Activated CD4-positive, CD25-positive, alpha-beta regulatory T cell treated with anti-CD3 and anti-CD28 coated beads, Interleukin-2, amount 50 U/mL, for 24 hours (primary cell): ENCODE data around the gene B3GNT2.
"Not testable (repeated sequence)": the region's sequence is repeated elsewhere in the genome, so short reads cannot be mapped to it uniquely, and the experiment has no call there.

Source experiments
- ATAC-seq, 2 donors: fragments of 150-1000 bp; cut with Tn5 transposase; one replicate each; pipeline ENCODE4 v1.10.0; 2021; ENCODE audit warnings: mild to moderate bottlenecking in 1 of 2, moderate library complexity in 1 of 2

B3GNT2 gene

DNA sequence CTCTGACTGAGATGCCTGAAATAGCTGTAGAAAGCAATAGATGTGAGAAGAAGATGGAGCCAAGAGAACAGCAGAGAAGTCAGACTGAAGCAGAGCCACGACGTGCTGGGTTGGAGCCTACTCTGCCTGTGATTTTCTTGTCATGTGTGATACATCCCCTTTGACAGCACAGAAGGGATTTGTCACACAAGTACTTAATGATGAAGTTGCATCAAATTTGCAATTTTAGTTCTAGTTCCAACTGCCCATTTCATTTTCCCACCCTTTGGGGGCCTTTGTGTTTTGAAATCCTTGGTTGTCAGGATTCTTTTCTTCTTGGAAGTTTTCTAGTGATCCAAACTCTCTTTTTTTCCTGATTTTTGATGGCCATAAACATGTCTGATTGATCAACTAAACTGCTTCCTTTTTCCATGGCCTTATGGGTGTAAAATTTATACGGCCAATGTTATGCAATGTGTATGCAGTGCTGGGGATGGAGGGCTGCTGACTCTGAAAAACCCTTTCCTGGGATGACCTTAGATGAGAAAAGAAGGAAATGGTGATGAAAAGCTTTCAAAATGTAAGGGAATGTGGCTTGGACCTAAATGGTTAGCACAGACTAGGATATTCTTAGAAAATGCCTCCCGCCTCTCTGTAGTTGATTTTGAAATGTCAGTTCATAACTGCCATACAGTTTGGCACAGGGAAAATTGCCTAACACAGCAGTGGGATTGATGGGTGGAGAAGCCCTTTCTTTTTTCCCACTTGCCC lies 9.6 kb upstream of the B3GNT2 start:
- no peak for ATAC-seq

DNA sequence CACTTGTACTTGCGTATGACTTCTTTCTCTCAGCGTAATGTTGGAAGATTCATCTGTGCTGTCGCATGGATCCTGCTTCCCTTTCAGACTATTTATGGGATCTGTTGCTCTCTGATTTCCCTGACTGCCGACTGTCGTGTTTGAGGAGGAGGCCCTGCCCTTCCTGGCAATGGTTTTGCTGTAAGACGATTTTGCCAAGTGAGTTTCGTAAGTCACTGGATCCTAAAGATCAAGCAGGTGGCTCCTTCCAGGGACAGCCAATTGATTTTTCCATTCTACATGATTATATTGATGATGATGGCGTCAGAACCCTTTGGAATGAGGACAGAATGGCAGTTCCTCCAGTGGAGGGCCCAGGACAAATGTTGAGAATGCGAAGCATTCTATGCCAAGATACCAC lies 8.7 kb upstream of the B3GNT2 start:
- no peak for ATAC-seq

DNA sequence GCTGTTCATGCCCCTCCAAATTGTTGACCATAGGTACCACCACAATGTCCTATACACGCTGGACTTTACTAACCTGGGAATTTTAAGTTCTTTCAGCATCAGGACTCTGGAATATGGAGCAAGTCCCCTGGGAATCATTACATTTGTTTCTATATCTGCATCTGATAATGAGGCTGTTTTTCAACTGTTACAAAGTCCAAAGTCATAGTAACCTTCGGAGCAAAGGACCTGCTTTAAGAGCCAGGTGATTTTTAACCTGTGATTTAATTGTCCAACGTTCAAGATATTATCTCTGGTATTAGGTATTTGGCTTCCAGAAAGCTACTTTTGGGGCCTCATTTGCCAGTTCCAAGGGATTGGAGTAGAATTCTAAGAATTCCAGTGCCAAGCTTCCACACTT lies 7.5 kb upstream of the B3GNT2 start:
- no peak for ATAC-seq

DNA sequence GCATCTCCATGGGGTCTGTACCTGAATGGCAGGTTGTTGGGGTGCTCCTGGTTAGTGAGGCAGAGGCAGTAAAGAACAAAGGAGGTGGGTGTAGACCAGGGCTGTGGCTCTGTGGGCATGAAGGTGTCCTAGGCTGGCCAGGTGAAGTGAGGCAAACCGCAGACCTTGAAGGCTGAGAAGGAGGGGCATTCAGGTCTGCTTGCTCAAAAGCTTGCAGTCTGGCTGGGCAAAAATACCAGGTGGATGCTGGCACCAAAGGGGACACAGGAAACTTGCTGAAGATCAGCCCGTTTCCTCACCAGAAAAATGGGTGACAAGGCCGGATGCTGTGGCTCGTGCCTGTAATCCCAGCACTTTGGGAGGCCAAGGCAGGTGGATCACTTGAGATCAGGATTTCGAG lies 6.7 kb upstream of the B3GNT2 start:
- no peak for ATAC-seq

DNA sequence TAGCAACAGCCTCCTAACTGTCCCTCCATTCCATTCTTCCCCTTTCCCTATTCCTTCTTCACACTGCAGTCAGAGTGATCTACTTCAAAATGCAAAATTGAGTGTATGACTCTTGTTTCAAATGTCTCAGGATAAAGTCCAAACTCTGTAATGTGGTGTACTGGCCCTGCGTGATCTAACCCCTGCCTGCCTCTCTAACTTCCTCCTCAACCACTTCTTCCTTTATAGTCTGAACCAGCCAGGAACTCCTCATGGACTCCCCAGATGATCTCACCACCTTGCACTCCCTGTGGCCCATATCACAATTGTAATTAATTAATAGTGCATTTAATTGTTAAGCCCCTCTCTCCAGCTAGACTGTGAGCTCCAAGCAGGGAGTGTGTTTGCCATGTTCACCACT lies 3.1 kb upstream of the B3GNT2 start:
- no peak for ATAC-seq

DNA sequence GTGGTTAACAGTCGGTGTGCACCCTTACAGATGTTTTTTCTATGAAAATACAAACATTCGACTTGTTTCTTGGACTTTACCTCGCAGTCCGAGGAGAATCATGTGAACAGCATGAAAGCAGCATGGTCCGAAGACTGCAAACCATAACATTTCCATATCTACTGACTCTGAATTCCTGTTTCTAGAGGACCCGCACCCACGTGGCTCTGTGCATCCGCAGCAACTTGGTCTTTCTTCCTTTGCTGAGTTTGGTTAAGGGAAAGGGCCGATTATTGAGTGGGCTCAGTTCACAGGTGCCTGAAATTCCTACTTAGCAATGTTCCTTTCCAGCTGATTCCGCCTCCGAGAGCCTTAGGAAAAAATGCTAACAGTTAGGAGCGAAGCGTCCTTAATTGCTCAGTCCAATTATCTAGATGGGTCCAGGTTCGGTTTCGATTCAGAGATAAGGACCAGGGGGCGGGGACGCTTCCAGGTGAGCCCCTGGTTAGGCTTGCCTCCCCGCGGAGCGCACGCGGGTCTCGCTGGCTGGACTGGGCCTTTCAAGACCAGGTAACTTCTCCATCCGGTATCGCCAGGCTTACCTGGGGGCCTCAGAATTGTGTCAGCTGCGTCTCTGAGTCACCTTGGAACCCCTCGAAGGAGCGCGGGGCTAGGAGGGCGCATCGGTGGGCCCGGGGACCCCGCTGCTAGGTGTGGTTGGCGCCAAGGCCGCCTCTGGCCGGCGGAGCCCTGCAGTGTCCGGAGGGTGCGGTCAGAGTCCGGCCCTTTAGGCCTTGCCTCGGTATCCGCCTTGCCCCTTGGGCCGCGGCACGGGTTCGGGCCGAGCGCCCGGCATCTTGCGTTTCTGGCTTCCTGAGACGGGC lies 1.1 kb upstream of the B3GNT2 start:
- ATAC-seq: no peak

DNA sequence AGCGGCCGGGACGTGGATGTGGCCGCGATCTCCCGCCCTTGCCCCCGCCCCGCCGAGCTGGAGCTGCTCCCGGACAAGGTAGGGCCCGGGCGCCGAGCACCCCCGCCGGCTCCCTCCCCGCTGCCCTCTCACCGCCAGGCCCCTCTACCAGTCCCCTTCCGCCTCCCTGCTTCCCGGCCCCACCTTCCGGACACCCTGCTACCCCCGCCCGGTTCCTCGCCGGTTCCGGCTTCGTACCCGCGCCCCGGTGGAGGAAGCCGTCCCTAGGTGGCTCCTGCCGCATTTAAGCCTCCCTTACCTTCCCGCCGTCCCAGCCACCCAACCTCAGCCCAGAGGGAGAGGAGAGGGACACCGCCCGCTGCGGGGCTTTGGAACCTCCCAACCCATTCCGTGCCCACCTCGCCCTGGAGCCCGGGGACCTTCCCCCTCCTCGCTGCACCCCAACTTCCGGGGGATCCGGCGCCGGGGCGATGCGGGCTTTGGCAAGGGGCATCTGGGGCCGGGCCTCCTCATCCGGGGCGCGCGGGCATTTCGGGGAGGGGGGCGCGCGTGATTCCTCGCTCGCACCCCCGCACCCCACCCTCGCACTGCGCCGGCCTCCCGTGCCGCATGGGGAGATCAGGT lies 475 bp downstream of the B3GNT2 start:
- ATAC-seq: peak; percentile 36 to 42

DNA sequence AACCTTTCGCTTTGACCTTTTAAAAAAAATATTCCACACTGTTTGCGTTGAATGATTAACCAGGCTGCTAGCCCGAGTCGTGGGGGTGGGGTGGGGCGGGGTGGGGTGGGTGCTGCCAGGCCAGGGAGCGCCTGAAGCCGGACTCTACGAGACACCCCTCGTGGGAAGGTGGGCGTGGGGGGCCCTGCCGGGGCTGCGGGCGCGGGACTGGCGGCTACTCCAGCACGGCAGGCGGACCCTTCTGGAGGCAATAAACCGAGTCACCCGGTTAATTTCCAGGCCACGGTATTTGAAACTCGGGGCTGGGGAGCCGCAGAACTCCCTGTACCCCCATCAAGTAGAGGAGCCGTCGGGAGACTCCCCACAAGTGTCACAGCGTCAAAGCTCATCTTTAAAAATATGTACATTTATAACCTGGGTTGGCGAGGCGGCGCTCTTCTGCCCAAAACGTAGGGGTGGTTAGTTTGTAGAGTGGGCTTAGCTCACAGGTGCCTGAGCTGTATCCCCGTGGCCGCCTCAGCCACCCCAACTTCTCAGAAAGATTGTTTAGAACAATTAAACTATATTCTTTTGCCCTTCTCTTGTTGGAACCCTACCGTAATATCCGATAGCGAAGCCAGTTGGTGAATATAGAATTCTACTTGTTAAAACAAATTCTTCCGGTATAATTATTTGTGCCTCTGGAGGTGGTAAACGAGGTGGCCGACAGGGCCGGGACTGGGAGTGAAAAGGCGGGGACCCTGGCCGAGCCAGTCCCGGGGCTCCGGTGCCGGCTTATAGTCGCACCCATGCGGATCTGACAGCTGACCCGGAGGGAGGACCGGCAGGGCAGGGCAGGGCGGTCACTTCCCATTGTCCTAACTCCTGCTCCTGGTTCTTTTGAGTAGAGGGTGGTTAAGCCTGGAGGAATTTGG lies 1.4 kb downstream of the B3GNT2 start:
- peak in 1 of 2 donors; percentile 8 for ATAC-seq

DNA sequence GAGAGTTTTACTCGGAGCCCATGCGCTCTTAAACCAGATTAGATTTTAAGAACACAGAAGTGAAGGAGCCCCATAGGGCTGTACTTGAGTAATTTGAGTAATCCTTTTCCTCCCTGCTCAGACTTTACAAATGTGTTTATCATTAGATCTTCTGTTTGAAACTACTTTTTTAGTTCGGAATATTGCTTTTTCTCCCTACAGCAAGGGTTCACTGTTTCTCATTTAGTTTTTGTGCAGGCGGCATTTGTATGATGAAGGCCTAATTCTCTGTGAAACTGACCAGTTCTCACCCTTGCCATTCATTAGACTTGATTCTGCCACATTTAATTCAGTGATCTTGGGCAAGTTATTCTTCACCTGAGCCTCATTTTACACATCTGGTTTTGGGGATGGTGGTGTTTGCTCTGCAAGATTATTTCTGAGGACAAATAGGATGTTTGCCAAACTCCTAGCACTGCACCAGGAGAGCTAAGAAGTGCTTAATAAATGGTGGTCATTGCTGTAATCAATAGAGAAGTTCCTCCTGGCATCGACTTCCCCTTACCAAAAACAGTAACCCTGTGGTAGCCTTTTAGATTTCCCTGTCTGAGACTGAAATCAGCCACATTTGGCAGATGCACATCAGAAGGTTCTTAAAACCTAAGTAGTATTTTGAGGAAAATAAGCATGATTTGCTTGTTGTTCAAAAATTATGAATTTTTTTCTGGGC lies 2.2 kb downstream of the B3GNT2 start:
- no peak for ATAC-seq

DNA sequence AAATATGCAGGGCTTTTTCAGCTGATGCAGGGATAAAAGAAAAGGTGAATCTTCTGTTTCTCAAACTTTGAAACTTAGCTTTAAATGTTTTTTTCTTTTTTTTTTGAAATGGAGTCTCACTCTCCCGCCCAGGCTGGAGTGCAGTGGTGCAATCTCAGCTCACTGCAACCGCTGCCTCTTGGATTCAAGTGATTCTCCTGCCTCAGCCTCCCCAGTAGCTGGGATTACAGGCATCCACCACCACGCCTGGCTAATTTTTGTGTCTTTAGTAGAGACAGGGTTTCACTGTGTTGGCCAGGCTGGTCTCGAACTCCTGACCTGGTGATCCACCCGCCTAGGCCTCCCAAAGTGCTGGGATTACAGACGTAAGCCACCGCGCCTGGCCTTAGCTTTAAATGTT lies 2.9 kb downstream of the B3GNT2 start:
- ATAC-seq: not testable (repeated sequence)

DNA sequence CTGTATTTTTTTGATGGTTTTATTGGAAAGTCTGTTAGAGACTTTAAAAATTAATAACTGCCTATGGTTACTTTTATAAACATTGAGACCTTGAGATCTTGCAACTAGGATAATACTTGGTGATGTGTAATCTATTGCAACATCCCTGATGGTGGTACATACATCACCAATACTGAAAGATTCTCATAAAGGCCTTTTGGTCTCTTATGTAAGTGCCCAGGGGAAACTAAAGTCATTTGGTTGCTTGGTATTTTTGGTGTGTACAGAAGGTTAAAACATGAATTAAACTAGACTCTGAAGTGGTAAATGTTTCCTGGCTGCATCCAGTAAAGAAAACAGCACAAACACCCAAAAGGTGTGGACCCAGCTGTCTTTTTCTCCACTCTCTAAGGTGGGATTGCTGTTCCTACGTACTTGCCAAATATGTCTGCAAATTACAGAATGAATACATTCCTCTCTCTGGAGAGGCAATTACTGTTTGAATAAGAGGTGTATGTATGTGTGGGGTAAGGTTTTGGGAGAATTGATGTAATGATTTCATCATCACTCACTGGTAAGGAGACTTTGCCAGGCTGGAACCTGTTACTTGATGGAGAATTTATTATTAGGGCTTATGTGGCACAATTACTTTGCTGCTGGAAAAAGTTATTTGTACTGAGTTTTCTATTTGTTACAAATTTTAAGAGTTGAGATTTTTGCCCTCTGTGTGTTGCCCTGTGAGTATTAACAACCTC lies 3.6 kb downstream of the B3GNT2 start:
- no peak for ATAC-seq

DNA sequence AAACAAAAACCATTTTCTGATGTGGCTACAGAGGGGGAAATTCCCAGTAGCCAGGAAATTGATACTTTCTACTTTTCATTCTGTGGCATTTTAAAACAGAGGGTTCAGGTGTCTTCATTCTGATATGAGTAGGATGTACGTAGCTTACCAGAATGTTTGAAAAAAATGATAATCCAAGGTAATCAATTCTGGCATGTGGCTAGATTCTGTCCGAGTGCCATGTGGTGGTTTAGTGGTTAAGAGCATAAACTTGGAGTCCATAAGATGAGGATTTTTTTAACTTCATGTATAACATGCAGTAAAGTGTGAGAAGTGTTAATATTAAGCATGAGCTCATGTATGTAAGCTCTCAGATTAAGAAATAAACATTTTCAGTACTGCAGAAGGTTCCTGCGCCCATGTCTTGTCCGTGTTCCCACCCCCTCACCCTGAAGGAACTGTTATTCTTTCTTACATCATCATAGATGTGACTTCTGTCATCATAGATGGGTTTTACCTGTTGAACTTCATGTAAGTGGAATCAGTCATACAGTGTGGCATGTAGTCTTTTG lies 4.5 kb downstream of the B3GNT2 start:
- peak; percentile 6 to 14 for ATAC-seq

DNA sequence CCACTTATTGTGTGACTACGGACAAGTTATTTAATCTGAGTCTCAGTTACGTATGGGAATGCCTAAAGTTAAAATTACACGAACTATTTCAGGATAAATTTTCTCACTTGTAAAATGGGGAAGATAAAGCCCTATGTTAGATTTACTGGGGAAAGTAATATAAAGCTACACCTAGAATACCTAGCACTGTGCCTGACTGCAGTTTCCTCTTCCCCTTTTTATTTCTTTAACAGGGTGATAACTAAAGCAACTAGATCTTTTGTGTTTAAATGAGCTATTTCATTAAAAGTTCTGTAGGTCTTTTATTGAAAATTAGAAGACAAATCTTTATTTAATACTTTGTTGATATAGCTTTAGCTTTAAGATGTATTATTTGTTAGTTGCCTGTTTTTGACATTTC lies 5.0 kb downstream of the B3GNT2 start:
- ATAC-seq: no peak

DNA sequence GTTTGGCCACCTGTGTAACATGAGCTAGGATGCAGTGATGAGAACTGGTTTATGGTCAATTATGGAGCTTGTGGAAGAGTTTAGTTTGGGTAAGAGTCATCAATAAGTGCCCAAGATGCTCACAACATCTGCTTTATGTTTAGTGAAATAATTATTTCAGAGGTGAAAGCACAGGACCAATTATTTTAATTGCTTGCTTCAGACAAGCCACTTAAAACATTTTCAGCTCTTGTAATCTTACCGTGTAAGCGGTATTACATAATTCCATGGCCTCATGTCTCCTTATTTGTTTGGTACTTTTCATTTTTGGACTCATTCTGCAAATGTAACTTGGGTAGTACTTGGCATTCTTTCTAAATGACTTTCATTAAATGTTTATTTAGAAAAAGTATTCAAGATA lies 5.4 kb downstream of the B3GNT2 start:
- no peak for ATAC-seq

DNA sequence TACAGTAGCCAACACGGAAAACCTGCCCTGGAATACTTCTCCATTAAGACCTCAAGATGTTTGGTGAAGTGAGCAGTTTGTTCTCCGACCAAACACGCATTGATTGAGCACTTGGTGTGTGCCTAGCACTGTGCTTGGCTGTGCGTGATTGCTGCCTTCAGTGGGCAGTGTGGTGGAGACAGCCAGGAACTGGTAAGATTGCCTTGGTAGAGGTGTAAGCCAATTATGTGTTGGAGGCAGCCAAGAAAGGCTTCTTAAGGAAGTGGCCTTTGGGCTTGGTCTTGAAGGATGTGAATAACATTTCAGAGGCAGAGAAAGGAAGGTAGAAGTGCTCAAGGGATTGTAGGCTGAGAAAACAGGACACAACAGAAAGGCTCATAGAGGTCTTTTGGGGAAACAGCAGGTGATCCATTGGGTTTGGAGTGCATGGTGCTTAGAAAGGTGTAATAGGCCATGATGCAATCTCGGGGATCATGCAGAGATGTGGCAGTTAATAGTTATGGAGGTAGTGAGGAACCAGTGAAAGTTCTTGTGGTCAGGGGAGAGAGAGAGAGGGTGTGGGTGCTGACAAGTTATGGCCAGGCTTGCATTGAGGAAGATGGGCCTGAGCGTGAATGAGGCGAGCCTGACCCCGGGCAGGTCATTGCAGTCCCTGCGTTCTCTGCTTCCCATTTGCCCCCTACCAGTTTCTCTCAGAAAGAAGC lies 6.3 kb downstream of the B3GNT2 start:
- no peak for ATAC-seq

DNA sequence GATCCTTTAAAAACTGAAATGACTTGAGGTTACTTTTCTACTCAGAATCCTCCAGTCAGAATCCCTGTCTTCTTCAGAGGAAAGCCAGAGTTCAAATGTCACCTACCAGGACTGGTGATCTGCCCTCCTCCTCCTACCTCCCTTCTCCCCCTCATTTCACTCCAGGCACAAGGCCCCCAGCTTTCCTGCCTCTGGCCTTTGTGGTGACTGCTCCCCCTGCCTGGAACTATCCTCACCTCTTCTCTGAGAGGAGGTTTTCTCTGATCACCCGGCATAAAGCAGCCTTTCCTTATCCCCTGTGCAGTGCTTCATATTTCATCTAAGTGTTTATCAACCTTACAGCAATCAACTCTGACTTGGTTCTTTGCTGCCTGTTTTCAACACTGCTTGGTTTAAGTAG lies 6.8 kb downstream of the B3GNT2 start:
- no peak for ATAC-seq

DNA sequence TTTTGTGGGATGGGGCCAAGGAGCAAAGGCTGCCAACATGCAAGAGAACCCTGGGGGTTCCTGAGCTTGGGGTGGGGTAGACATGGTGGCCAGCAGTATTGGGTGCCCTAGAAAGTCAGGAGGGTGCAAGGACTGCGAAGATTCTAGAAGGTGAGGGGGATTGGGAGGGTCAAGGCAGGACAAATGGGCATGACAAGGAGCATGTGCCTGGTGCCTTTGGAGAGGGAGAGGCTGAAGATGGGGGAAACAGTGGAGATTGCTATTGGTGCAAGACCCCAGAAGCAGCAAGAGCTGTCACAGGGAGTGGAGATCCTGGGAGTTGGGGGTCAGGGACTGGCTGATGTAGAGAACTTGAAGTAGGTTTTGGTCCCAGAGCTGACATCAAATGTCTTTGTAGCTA lies 7.5 kb downstream of the B3GNT2 start:
- no peak for ATAC-seq

DNA sequence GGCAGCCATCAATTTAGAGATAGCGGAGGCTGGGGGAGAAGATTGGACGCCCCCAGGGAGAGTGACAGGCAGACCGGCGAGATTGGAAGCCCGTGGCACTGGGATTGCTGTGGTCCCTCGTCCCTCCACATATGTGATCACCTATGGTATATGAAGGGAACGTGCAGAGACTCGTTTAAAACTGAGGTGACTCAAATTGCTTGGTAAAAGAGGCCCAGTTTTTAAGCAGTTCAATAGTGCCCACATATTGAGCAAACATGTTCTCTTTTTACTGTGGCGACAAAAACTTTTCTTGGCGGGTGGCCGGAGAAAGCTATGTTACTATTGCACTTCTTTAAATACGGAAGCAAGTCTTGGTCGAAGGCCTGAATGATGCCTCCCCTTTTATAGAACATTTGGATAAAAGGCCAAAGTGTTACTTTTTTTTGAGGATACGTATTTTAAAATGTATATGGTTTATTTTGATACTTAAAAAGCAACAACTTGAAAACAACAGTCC lies 9.1 kb downstream of the B3GNT2 start:
- no peak for ATAC-seq

DNA sequence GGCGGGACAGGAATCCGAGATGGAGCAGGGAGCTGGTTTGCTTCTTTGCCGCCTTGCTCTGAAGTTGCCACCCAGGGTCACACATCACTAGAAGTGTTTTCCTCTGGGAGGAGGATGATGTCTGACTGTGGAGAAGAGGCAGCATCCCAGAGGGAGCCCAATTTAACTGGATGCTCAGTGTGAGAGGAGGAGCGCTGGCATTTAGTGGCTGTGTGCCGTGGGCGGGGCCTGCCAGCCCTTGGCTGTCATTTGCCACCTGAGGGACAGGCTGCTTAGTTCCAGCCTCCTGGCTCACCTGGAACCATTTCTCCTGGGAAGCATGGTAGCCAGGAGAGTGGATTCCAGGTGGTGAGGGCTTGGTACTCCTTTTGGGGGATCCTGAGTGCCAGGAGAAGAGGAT lies 9.6 kb downstream of the B3GNT2 start:
- no peak for ATAC-seq

DNA sequence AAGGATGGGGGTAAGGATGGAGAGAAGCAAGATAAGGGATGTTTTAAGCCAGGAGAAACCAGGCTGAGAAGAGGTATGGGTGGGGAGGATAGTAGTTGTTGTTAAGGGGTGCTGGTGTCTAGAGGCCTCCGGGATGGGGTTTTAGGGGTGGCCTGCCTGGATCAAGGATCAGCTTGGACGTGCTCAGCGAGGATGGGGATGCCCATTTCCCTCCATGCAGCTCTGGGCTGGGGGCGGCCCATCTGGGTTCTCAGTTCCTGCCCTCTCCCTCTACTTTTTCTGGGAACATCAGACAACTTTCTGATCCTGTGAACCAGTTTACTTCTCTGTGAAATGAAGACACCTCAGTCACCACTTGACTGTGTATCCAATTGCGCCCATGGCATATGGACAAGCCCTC lies 10.1 kb downstream of the B3GNT2 start:
- ATAC-seq: no peak
